ENCODE measurements around the gene JUP. TPM values are rescaled to one million over a fixed set of nuclear protein-coding genes. Genes with fewer than 3 reads are reported as not detected.

Gene JUP
- total RNA-seq, 2 experiments from 2014 or later = 40.5 to 62.0 TPM

GRCh38 chr17:41751288-41751687 is 35.2 kb downstream of the JUP start:
- no peak overlapping the region for H2AFZ ChIP-seq (ENCODE audit: low read length)
- POLR2A ChIA-PET = no interaction called here
- CTCF ChIA-PET (ENCODE audit: unreplicated experiment) = no interaction called here
- no peak overlapping the region for H3K4me3 ChIP-seq (ENCODE audit: low read depth, low read length, poor library complexity, severe bottlenecking)
- H3K9me2 ChIP-seq (ENCODE audit: insufficient read depth, low read length) = no peaks in the 10 kb centered on the region
- no peaks in the 10 kb centered on the region for H3K9me3 ChIP-seq (ENCODE audit: low read length)
- H3K4me2 ChIP-seq (ENCODE audit: low read length) = no peak overlapping the region
- H3K36me3 ChIP-seq (ENCODE audit: insufficient read depth, low read length) = no peaks in the 10 kb centered on the region
- H4K20me1 ChIP-seq (ENCODE audit: insufficient read depth, low read length) = no peaks in the 10 kb centered on the region
- no peaks in the 10 kb centered on the region for H3K79me2 ChIP-seq (ENCODE audit: insufficient read depth, low read depth, low read length)
- no peak for DNase-seq (ENCODE audit: low spot score)
- TF ChIP-seq CTCF (conservative IDR thresholded peaks at IDR 0.05; ENCODE audit: low read length) (no peak), EZH2phosphoT487 (IDR thresholded peaks at IDR 0.05; ENCODE audit: borderline replicate concordance, low read depth, low read length) (no peak)
- no TSS peak for BruUV-seq (replicated peaks)
- intact Hi-C loops (cut with micrococcal nuclease; ENCODE audit: unreplicated experiment) = no loop called here
- no peak overlapping the region for H3K27ac ChIP-seq (ENCODE audit: low read depth, low read length, poor library complexity, severe bottlenecking)
- H3K4me1 ChIP-seq (ENCODE audit: insufficient read depth, low read length, poor library complexity, severe bottlenecking) = no peaks in the 10 kb centered on the region

GRCh38 chr17:41750862-41751261 is 35.6 kb downstream of the JUP start:
- Histone ChIP-seq H2AFZ (ENCODE audit: low read length) (no peak overlapping the region), H3K4me1 (ENCODE audit: insufficient read depth, low read length, poor library complexity, severe bottlenecking) (no peaks in the 10 kb centered on the region), H3K79me2 (ENCODE audit: insufficient read depth, low read depth, low read length) (no peaks in the 10 kb centered on the region), H3K27ac (ENCODE audit: low read depth, low read length, poor library complexity, severe bottlenecking) (no peak overlapping the region), H3K9me2 (ENCODE audit: insufficient read depth, low read length) (no peaks in the 10 kb centered on the region), H4K20me1 (ENCODE audit: insufficient read depth, low read length) (no peaks in the 10 kb centered on the region), H3K4me2 (ENCODE audit: low read length) (no peak overlapping the region), H3K36me3 (ENCODE audit: insufficient read depth, low read length) (no peaks in the 10 kb centered on the region), H3K4me3 (ENCODE audit: low read depth, low read length, poor library complexity, severe bottlenecking) (no peak overlapping the region), H3K9me3 (ENCODE audit: low read length) (no peaks in the 10 kb centered on the region)
- ChIA-PET CTCF (ENCODE audit: unreplicated experiment) (no interaction called here), POLR2A (no interaction called here)
- no peak for TF ChIP-seq EZH2phosphoT487 (IDR thresholded peaks at IDR 0.05; ENCODE audit: borderline replicate concordance, low read depth, low read length)
- TF ChIP-seq CTCF (conservative IDR thresholded peaks at IDR 0.05; ENCODE audit: low read length) = no peak
- DNase-seq (ENCODE audit: low spot score) = no peak
- BruUV-seq (replicated peaks) = no TSS peak
- intact Hi-C loops (cut with micrococcal nuclease; ENCODE audit: unreplicated experiment) = no loop called here

GRCh38 chr17:41748275-41748674 is 38.2 kb downstream of the JUP start:
- no peaks in the 10 kb centered on the region for H3K4me1 ChIP-seq (ENCODE audit: insufficient read depth, low read length, poor library complexity, severe bottlenecking)
- CTCF ChIA-PET (ENCODE audit: unreplicated experiment) = no interaction called here

More at GRCh38 chr17:41748275-41748674, 38.2 kb downstream of the JUP start:
- no peaks in the 10 kb centered on the region for H4K20me1 ChIP-seq (ENCODE audit: insufficient read depth, low read length)
- DNase-seq (ENCODE audit: low spot score) = no peak
- H3K4me3 ChIP-seq (ENCODE audit: low read depth, low read length, poor library complexity, severe bottlenecking) = no peak overlapping the region
- H3K27ac ChIP-seq (ENCODE audit: low read depth, low read length, poor library complexity, severe bottlenecking) = no peak overlapping the region
- intact Hi-C loops (cut with micrococcal nuclease; ENCODE audit: unreplicated experiment) = no loop called here
- H2AFZ ChIP-seq (ENCODE audit: low read length) = no peak overlapping the region
- BruUV-seq (replicated peaks) = no TSS peak
- H3K9me2 ChIP-seq (ENCODE audit: insufficient read depth, low read length) = no peaks in the 10 kb centered on the region
- no peaks in the 10 kb centered on the region for H3K79me2 ChIP-seq (ENCODE audit: insufficient read depth, low read depth, low read length)
- TF ChIP-seq CTCF (conservative IDR thresholded peaks at IDR 0.05; ENCODE audit: low read length) (no peak), EZH2phosphoT487 (IDR thresholded peaks at IDR 0.05; ENCODE audit: borderline replicate concordance, low read depth, low read length) (no peak)
- H3K36me3 ChIP-seq (ENCODE audit: insufficient read depth, low read length) = no peaks in the 10 kb centered on the region
- H3K9me3 ChIP-seq (ENCODE audit: low read length) = no peaks in the 10 kb centered on the region
- POLR2A ChIA-PET = no interaction called here
- H3K4me2 ChIP-seq (ENCODE audit: low read length) = no peak overlapping the region

All from OCI-LY7 (cell line).